HCT116 (cell line): ENCODE data around the gene CLDN14. TPM values are rescaled to one million over a fixed set of nuclear protein-coding genes. Genes with fewer than 3 reads are reported as not detected.

ENCODE experiments used
- total RNA-seq: library from RNA; stranded (reverse); gene quantifications from one replicate; pipeline ENCODE4 v1.2.1, GENCODE V29; 2021; ENCODE audit not compliant: unreplicated experiment

CLDN14 gene
- total RNA-seq, 1 experiment from 2014 or later = not detected

Other genes with a start within 250 kb of the CLDN14 start
- 19.8 TPM for gene MORC3, start 159.9 kb downstream of the CLDN14 start, total RNA-seq
- gene CHAF1B, start 94.7 kb downstream of the CLDN14 start, total RNA-seq = 26.1 TPM
- 23.9 TPM for gene SIM2, start 219.0 kb upstream of the CLDN14 start, total RNA-seq